ENCODE measurements around the gene MEF2C.
A peak's percentile ranks its signal among the peaks of the same experiment; 100 is the strongest.

MEF2C gene

GRCh38 chr5:88683506-88684135, 199.4 kb downstream of the MEF2C start:
- H3K36me3 ChIP-seq (ENCODE audit: insufficient read depth, low read length): no peaks in the 10 kb centered on the region
- H3K9me3 ChIP-seq (ENCODE audit: control insufficient read depth, insufficient read depth, low read length): no peaks in the 10 kb centered on the region
- peak overlapping the region; percentile 38; the same call in 1 of the 2 replicates for H3K9ac ChIP-seq (ENCODE audit: low read depth, low read length)
- peaks cover 10% of the 10 kb centered on the region for H3K4me1 ChIP-seq (ENCODE audit: insufficient read depth, low read length)

DNA sequence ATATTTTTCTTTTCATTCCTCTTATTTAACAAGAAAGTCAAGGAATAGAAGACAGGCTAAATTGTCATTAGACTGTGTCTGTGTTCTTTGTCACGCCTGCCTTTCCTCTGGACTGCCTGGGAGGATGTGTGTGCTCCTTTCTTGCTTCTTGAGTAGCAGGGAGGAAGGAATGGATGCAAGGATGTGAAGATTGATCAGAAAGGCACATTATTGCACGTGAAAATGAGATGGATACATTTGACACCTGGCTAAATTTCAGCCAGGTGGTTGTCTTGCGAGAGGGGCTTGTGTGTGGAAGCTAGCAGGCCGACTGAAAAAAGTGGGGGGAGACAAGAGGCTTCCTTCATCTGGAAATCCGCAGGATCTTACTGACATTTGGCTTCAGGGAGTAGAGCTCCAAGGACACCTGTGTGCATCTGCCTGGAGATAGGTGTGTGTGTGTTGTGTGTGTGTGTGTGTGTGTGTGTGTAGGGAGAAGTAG, 200.1 kb downstream of the MEF2C start:
- H3K9ac ChIP-seq (ENCODE audit: low read depth, low read length): no peak overlapping the region
- no peaks in the 10 kb centered on the region for H3K9me3 ChIP-seq (ENCODE audit: control insufficient read depth, insufficient read depth, low read length)
- H3K36me3 ChIP-seq (ENCODE audit: insufficient read depth, low read length): no peaks in the 10 kb centered on the region
- H3K4me1 ChIP-seq (ENCODE audit: insufficient read depth, low read length): peaks cover 9% of the 10 kb centered on the region

DNA sequence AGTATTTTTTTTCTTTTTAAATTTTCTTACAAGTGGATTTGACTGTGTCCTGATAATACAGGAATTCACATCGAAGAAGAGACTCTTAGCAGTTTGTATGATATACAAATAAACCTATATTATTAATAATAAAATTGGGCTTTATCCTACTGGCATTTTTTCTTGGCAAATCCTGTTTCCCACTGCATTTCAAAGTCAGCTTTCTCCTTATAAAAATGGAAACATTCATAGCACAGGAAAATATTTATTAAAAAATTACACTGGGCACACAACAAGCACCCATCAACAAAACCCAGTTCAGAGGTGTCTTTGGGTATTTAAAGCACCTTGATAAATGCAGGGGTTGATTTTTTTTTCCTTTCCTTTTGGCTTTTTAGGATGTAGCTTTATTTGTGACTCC, 200.9 kb downstream of the MEF2C start:
- Histone ChIP-seq H3K9ac (ENCODE audit: low read depth, low read length) (no peak overlapping the region), H3K9me3 (ENCODE audit: control insufficient read depth, insufficient read depth, low read length) (no peaks in the 10 kb centered on the region), H3K36me3 (ENCODE audit: insufficient read depth, low read length) (no peaks in the 10 kb centered on the region), H3K4me1 (ENCODE audit: insufficient read depth, low read length) (peaks cover 9% of the 10 kb centered on the region)

DNA sequence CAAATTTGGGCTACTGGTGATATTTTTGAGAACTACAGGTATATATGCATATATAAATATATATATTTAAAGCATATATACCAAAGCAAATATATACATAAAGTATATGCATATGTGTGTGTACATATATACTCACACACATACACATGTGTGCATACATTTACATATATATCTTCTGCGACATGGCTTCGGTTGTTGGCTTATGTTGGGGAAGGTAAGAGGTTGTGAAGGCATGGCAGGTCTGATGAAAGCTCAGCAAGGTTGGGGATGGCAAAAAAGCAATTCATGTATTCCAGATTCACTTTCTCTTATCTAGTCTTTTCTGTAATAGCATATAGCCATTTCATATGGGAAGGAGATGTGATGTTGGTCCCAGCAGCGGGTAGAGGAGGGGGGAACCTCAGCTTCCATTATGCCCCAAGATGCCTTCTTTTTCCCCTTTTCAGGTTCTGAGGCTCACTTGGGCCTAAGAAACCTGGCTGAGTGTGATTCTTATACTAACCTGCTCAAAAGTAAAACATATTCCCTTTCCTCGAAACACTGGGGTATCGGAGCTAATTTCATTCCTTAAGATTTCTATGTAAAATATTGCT, 201.7 kb downstream of the MEF2C start:
- H3K36me3 ChIP-seq (ENCODE audit: insufficient read depth, low read length): no peaks in the 10 kb centered on the region
- H3K9ac ChIP-seq (ENCODE audit: low read depth, low read length): no peak overlapping the region
- H3K4me1 ChIP-seq (ENCODE audit: insufficient read depth, low read length): peaks cover 9% of the 10 kb centered on the region
- no peaks in the 10 kb centered on the region for H3K9me3 ChIP-seq (ENCODE audit: control insufficient read depth, insufficient read depth, low read length)

GRCh38 chr5:88680253-88681132, 202.5 kb downstream of the MEF2C start:
- Histone ChIP-seq H3K9me3 (ENCODE audit: control insufficient read depth, insufficient read depth, low read length) (no peaks in the 10 kb centered on the region), H3K9ac (ENCODE audit: low read depth, low read length) (peak overlapping the region; percentile 55; the same call in 1 of the 2 replicates), H3K36me3 (ENCODE audit: insufficient read depth, low read length) (no peaks in the 10 kb centered on the region), H3K4me1 (ENCODE audit: insufficient read depth, low read length) (peaks cover 3% of the 10 kb centered on the region; the same call in 1 of the 2 replicates)

GRCh38 chr5:88679638-88680037, 203.3 kb downstream of the MEF2C start:
- Histone ChIP-seq H3K36me3 (ENCODE audit: insufficient read depth, low read length) (no peaks in the 10 kb centered on the region), H3K9me3 (ENCODE audit: control insufficient read depth, insufficient read depth, low read length) (no peaks in the 10 kb centered on the region), H3K4me1 (ENCODE audit: insufficient read depth, low read length) (peaks cover 3% of the 10 kb centered on the region; the same call in 1 of the 2 replicates), H3K9ac (ENCODE audit: low read depth, low read length) (peak overlapping the region; percentile 55; the same call in 1 of the 2 replicates)

GRCh38 chr5:88678770-88679381, 204.1 kb downstream of the MEF2C start:
- Histone ChIP-seq H3K9ac (ENCODE audit: low read depth, low read length) (peak overlapping the region; percentile 31; the same call in 1 of the 2 replicates), H3K36me3 (ENCODE audit: insufficient read depth, low read length) (no peaks in the 10 kb centered on the region), H3K9me3 (ENCODE audit: control insufficient read depth, insufficient read depth, low read length) (no peaks in the 10 kb centered on the region), H3K4me1 (ENCODE audit: insufficient read depth, low read length) (peaks cover 3% of the 10 kb centered on the region; the same call in 1 of the 2 replicates)

DNA sequence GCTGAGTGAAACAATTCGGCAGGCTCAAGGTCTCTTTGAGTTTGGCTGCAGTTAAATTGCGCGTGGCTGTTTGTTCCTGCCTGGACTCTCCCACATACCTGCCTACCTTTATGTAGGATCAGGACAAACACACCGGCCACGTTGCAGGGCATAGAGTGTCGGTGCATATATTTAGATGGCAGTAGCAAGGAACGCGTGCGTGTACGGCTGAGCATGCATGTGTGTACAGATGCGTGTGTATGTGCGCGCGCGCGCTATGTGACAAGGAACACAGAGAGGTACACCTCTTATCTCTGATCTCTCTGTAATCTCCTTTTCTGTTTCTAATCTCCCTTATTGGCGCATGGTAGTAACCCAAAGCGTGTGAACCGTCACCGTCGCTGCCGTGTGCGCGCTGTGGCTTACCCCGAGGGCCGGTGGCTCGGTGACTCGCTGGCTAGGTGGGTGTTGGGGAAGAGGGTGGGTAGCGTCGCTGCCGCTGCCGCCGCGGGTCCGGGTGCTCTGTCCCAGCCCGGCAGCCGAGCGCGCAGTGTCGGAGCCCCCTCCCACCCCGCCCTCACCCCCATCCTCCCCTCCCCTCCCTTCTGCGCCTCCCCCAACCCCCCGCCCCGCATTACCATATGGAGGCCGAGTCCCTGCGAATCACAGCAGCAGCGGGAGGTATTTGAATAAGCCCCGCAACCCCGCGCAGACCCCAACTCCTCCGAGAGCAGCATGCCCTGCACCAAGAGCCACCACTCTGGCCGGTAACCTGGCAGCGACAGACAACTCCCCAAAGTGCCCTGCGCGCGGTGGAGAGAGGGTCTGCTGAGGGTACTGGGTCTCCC, 204.8 kb downstream of the MEF2C start:
- Histone ChIP-seq H3K9ac (ENCODE audit: low read depth, low read length) (peak overlapping the region; percentile 31; the same call in 1 of the 2 replicates), H3K36me3 (ENCODE audit: insufficient read depth, low read length) (no peaks in the 10 kb centered on the region), H3K9me3 (ENCODE audit: control insufficient read depth, insufficient read depth, low read length) (no peaks in the 10 kb centered on the region), H3K4me1 (ENCODE audit: insufficient read depth, low read length) (peaks cover 7% of the 10 kb centered on the region)

- peaks cover 7% of the 10 kb centered on the region for H3K4me1 ChIP-seq (ENCODE audit: insufficient read depth, low read length)
- no peaks in the 10 kb centered on the region for H3K9me3 ChIP-seq (ENCODE audit: control insufficient read depth, insufficient read depth, low read length)
- H3K9ac ChIP-seq (ENCODE audit: low read depth, low read length): no peak overlapping the region
- H3K36me3 ChIP-seq (ENCODE audit: insufficient read depth, low read length): no peaks in the 10 kb centered on the region
These were observed 205.5 kb downstream of the MEF2C start for GRCh38 chr5:88677376-88677895.

DNA sequence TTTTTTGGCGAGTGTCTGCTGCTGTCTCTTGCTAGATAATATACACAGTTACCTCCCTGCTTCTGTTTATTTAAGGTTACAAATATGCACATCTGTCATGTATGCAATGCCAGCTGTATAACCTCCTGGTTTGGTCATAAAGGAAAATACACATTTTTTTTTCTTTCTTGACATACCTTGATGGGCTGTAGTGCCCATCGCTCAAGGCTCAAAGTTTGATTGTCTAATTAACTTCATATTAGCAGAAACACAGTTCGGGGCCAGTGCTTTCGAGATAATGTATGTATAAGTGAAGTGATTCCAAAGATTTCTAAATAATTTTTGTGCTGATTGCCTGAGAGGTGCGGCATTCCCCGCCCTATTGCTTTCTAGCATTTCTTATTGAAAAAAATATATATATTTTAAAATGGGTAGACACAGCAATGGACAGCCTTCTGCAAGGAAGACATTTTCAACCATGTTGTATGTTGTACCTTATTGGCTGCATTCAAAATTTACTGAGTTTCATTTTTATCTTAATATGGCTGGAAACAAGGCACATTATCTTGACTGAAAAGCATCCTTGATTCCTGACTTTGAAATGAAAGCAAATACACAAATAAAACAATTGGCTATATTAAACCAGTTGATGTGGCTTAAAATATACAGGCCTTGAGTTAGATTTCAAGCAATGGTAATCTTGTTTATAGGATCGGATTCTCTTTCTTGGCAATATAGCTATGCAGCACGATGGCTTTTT, 206.2 kb downstream of the MEF2C start:
- no peaks in the 10 kb centered on the region for H3K36me3 ChIP-seq (ENCODE audit: insufficient read depth, low read length)
- no peaks in the 10 kb centered on the region for H3K9me3 ChIP-seq (ENCODE audit: control insufficient read depth, insufficient read depth, low read length)
- H3K9ac ChIP-seq (ENCODE audit: low read depth, low read length): no peak overlapping the region
- peaks cover 7% of the 10 kb centered on the region for H3K4me1 ChIP-seq (ENCODE audit: insufficient read depth, low read length)

DNA sequence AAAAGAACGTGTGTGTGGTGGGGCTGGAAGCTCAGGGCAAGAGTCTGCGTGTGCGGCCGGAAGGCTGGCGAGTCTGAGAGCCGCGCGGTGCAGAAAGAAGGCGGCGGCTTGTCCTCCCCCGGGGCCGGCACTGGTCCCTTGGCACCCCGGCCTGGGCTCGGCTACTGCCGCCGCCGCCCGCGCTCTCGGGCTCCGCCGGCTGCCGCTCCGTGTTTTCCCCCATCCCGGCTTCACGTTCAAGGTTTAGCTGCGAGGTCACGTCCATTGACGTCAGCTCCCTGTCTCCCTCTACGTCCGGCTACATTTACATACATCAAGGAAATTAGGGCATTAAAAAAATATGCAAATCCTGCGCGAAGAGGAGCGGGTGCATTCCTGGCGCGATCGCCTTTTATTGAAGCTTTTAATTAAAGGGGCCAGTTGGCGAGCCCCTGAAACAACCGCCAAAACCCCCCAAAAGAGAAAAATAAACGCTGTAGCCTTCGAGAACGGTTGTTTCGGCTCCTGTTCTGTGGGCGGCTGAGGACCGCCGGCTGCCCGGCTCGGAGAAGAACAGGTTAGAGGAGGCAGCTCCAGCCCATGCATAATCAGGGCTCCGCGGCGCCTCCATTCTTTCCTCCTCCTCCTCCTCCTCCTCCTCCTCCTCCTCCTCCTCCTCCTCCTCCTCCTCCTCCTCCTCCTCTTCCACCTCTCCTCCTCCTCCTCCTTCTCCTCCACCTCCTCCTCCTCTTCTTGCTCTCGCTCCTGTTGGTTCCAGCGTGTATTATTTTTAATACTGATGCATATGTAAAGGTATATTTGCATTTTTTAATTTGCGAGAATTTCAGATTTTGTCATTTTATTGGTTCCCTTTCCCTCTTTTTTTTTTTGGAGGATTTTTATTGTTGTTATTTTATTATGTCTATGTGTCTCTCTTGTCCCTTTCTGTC, 207.0 kb downstream of the MEF2C start:
- Histone ChIP-seq H3K36me3 (ENCODE audit: insufficient read depth, low read length) (no peaks in the 10 kb centered on the region), H3K4me1 (ENCODE audit: insufficient read depth, low read length) (peaks cover 7% of the 10 kb centered on the region), H3K9ac (ENCODE audit: low read depth, low read length) (peak overlapping the region; percentile 50; the same call in 1 of the 2 replicates), H3K9me3 (ENCODE audit: control insufficient read depth, insufficient read depth, low read length) (no peaks in the 10 kb centered on the region)

GRCh38 chr5:88675168-88675707, 207.7 kb downstream of the MEF2C start:
- H3K36me3 ChIP-seq (ENCODE audit: insufficient read depth, low read length): no peaks in the 10 kb centered on the region
- H3K4me1 ChIP-seq (ENCODE audit: insufficient read depth, low read length): peaks cover 12% of the 10 kb centered on the region
- H3K9ac ChIP-seq (ENCODE audit: low read depth, low read length): peak overlapping the region; percentile 50; the same call in 1 of the 2 replicates
- no peaks in the 10 kb centered on the region for H3K9me3 ChIP-seq (ENCODE audit: control insufficient read depth, insufficient read depth, low read length)
